Peyer's patch (tissue), 4 donors: ENCODE results near the gene NDRG4. TPM values are rescaled to one million over a fixed set of nuclear protein-coding genes. Genes with fewer than 3 reads are reported as not detected.

ENCODE experiments used
- DNase-seq, 3 donors: peaks; one replicate each; pipeline ENCODE4 v3.0.0-alpha.2; 2017 to 2019
- H3K27ac ChIP-seq, 4 donors: fragments of 200-600 bp; sonication (generic); one replicate each; pipeline ENCODE4 v1.5.1; 2016 to 2019
- H3K27me3 ChIP-seq, 2 donors: fragments of 200-600 bp; sonication (generic); one replicate each; pipeline ENCODE4 v1.5.1; 2019
- H3K36me3 ChIP-seq, 3 donors: fragments of 200-600 bp; sonication (generic); one replicate each; pipeline ENCODE4 v1.5.1; 2016 to 2019
- H3K4me1 ChIP-seq, 4 donors: fragments of 200-600 bp; sonication (generic); one replicate each; pipeline ENCODE4 v1.5.1; 2016 to 2019
- H3K4me3 ChIP-seq, 4 donors: fragments of 200-600 bp; sonication (generic); 1 replicate in 3 of 4; 2 replicates in 1 of 4; pipeline ENCODE4 v1.5.1; 2016 to 2019; ENCODE audit warnings: mild to moderate bottlenecking in 1 of 4
- H3K9me3 ChIP-seq, 4 donors: fragments of 200-600 bp; sonication (generic); one replicate each; pipeline ENCODE4 v1.5.1; 2016 to 2019; ENCODE audit warnings: mild to moderate bottlenecking in 1 of 4
- POLR2A ChIP-seq, 2 donors: fragments of 450-650 bp; IDR thresholded peaks; one replicate each; pipeline ENCODE4 v1.5.1; 2017; ENCODE audit warnings: antibody characterized with exemption in 2 of 2, mild to moderate bottlenecking in 2 of 2, moderate library complexity in 2 of 2
- small RNA-seq, 2 donors: library from RNA; depleted of rRNA; stranded (forward); fragments of <200 nt; gene quantifications; one replicate each; pipeline ENCODE3, GENCODE V24; 2016
- total RNA-seq, 4 donors: library from RNA; depleted of rRNA; stranded (reverse); fragments of >200 nt; gene quantifications; one replicate each; pipeline ENCODE4 v1.1.0, GENCODE V29; 2016
- TF ChIP-seq, protein P1 (sequence below), 6 experiments: fragments of 450-650 bp in 4 of 6; fragments of 200-600 bp in 2 of 6; sonication (generic) in 1 of 6; IDR thresholded peaks; one replicate each; pipeline ENCODE4 v1.5.1; 2017 to 2019; ENCODE audit warnings: antibody characterized with exemption in 6 of 6, mild to moderate bottlenecking in 3 of 6, moderate library complexity in 1 of 6

The NDRG4 gene
- total RNA-seq, 4 donors from 2014 or later = 2.1 to 7.1 (median 4.9) TPM; not detected in 1

DNA sequence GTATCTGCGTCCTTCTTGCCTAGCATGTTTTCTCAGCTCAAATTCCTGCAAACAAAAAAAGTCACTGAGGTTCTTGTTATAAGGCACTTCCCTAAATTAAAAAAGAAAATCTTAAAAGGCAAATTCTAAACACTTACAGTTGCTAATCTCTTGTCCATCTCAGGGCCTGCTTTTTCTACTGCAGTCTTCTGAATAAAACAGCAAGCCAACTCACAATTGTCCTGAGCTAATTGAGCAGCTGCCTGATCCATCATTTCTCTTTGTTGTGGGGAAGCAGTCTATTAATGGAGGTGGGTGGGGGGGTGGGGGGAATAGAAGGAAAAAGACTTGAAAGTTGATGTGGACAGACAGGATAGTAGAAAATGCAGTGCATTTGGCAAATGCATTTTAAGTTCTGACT, 42.3 kb downstream of the NDRG4 start:
- H3K36me3 ChIP-seq = peaks cover 0 to 99% (median 0%) of the 10 kb centered on the region in 3 donors
- H3K27me3 ChIP-seq = no peaks in the 10 kb centered on the region
- H3K27ac ChIP-seq = no peak overlapping the region
- TF ChIP-seq, protein P1, sequence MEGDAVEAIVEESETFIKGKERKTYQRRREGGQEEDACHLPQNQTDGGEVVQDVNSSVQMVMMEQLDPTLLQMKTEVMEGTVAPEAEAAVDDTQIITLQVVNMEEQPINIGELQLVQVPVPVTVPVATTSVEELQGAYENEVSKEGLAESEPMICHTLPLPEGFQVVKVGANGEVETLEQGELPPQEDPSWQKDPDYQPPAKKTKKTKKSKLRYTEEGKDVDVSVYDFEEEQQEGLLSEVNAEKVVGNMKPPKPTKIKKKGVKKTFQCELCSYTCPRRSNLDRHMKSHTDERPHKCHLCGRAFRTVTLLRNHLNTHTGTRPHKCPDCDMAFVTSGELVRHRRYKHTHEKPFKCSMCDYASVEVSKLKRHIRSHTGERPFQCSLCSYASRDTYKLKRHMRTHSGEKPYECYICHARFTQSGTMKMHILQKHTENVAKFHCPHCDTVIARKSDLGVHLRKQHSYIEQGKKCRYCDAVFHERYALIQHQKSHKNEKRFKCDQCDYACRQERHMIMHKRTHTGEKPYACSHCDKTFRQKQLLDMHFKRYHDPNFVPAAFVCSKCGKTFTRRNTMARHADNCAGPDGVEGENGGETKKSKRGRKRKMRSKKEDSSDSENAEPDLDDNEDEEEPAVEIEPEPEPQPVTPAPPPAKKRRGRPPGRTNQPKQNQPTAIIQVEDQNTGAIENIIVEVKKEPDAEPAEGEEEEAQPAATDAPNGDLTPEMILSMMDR (IDR thresholded peaks at IDR 0.05) = no peak
- TF ChIP-seq POLR2A (IDR thresholded peaks at IDR 0.05) = no peak
- no peaks in the 10 kb centered on the region for H3K4me1 ChIP-seq
- H3K9me3 ChIP-seq = no peaks in the 10 kb centered on the region
- no peak overlapping the region for H3K4me3 ChIP-seq
- no peak for DNase-seq

DNA sequence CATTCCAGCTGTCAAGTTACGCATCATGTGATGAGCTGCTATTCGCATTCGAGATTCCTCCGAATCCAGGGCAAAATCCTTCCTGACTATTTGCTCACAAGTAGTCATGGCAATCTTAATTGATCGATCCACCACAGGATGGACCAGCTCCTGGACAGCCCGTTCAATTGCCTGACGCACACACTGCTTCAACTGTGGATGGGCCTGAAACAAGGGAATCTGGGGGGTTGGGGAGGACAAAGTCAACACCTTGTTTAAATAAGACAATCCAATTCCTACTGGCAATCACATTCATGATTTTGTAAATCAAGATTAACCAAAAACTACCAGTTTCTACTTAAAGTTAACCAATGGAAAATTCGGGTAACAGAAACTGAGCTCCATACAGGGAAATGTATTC, 43.7 kb downstream of the NDRG4 start:
- no peak for DNase-seq
- Histone ChIP-seq H3K36me3 (peaks cover 0 to 89% (median 0%) of the 10 kb centered on the region in 3 donors), H3K4me1 (no peaks in the 10 kb centered on the region), H3K9me3 (no peaks in the 10 kb centered on the region), H3K27me3 (no peaks in the 10 kb centered on the region), H3K4me3 (no peak overlapping the region), H3K27ac (no peak overlapping the region)
- TF ChIP-seq, protein P1 (IDR thresholded peaks at IDR 0.05) = no peak
- no peak for TF ChIP-seq POLR2A (IDR thresholded peaks at IDR 0.05)

DNA sequence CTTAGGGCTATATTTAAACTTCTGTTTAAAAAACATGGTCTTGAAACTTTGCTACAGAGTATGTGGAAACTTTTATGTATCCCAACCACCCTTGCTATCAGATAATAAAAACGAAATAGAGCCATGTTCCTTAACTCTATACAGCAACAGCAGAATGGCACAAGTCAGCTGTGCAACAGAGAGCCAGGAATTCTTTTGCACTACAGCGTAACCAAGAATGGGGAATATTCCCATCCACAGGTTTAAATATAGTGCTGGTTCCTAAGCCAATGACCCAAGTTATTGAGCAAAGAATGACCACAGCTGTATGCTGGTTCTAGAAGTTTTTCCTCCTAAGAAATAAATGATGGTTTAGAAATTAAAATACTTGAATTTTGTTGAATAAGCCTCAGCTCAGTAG, 48.4 kb downstream of the NDRG4 start:
- no peaks in the 10 kb centered on the region for H3K9me3 ChIP-seq
- no peak overlapping the region for H3K4me3 ChIP-seq
- peaks cover 0 to 90% (median 0%) of the 10 kb centered on the region in 3 donors for H3K36me3 ChIP-seq
- TF ChIP-seq, protein P1 (IDR thresholded peaks at IDR 0.05) = no peak
- TF ChIP-seq POLR2A (IDR thresholded peaks at IDR 0.05) = no peak
- no peak for DNase-seq
- H3K4me1 ChIP-seq = no peaks in the 10 kb centered on the region
- no peaks in the 10 kb centered on the region for H3K27me3 ChIP-seq
- H3K27ac ChIP-seq = peak overlapping the region in 1 of 4 donors; percentile 7

DNA sequence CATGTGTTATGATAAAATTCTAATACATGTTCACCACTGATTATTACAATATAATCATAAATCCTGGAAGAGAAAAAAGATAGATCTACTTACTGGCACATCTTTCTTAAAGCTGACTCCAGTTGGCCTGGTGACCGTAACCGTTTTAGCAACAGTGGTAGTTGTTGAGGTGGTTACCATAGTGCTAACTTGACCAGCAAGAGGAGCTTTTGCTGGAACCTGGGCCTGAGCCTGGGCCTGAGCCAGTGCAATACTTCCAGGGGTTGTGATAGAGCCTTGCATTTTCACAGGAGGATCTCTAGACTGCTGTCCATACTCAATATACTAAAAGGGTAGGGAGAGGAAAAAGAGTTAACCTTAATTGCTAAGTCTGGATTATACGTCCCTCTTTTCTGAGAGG, 51.6 kb downstream of the NDRG4 start:
- H3K27ac ChIP-seq = peak overlapping the region in 1 of 4 donors; percentile 1
- TF ChIP-seq POLR2A (IDR thresholded peaks at IDR 0.05) = no peak
- TF ChIP-seq, protein P1 (IDR thresholded peaks at IDR 0.05) = no peak
- no peak for DNase-seq
- H3K36me3 ChIP-seq = peaks cover 0 to 90% (median 0%) of the 10 kb centered on the region in 3 donors
- H3K27me3 ChIP-seq = no peaks in the 10 kb centered on the region
- H3K9me3 ChIP-seq = no peaks in the 10 kb centered on the region
- H3K4me1 ChIP-seq = no peaks in the 10 kb centered on the region
- H3K4me3 ChIP-seq = no peak overlapping the region

DNA sequence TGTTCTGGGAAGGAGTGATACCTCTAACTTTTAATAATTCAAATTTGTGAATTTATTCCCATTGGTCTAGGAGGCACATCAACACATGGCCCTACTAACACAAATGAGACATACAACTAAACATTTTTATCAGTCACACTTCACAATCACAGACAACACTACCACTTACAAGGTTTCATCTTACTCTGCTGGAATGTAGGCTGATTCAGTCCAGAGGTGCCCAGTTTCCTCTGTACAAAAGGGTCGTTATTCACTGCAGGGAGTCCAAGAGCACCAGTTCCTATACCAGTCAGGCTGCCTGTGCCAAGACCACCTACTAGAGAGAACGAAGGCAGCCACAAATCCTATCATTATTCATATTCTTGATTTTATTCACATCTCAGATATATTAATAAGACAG, 56.7 kb downstream of the NDRG4 start:
- no peaks in the 10 kb centered on the region for H3K27me3 ChIP-seq
- no peaks in the 10 kb centered on the region for H3K4me1 ChIP-seq
- no peak overlapping the region for H3K4me3 ChIP-seq
- TF ChIP-seq POLR2A (IDR thresholded peaks at IDR 0.05) = no peak
- TF ChIP-seq, protein P1 (IDR thresholded peaks at IDR 0.05) = no peak
- no peaks in the 10 kb centered on the region for H3K9me3 ChIP-seq
- H3K27ac ChIP-seq = no peak overlapping the region
- DNase-seq = no peak
- peaks cover 0 to 95% (median 0%) of the 10 kb centered on the region in 3 donors for H3K36me3 ChIP-seq

Small RNAs within 50 kb of the gene (small RNA-seq; reads per million reads assigned to genes)
- gene RNU6-103P (0 reads per million in 2 donors), gene SNORA46 (97.3 to 132 reads per million in 2 donors), gene SNORA50A (0 reads per million in 2 donors)

Other genes with a start within 250 kb of the NDRG4 start
- not detected for gene PRSS54, start 205.1 kb upstream of the NDRG4 start, total RNA-seq
- gene GINS3, start 107.7 kb upstream of the NDRG4 start, total RNA-seq = 1 to 10 TPM; 1.3 to 4.1 (median 1.9) TPM
- 10 to 100 TPM; 27.3 to 60.5 (median 34.4) TPM for gene SETD6, start 15.4 kb downstream of the NDRG4 start, total RNA-seq
- 100 to 1,000 TPM; 165 to 211 (median 190) TPM for gene CNOT1, start 129.7 kb downstream of the NDRG4 start, total RNA-seq
- gene SLC38A7, start 184.6 kb downstream of the NDRG4 start, total RNA-seq = 10 to 100 TPM; 12.8 to 35.5 (median 18.1) TPM
- gene GOT2, start 234.2 kb downstream of the NDRG4 start, total RNA-seq = 10 to 100 TPM; 57.0 to 72.7 (median 67.1) TPM